ENCODE data around the gene PIWIL4.
A peak's percentile ranks its signal among the peaks of the same experiment; 100 is the strongest.

The PIWIL4 gene

DNA sequence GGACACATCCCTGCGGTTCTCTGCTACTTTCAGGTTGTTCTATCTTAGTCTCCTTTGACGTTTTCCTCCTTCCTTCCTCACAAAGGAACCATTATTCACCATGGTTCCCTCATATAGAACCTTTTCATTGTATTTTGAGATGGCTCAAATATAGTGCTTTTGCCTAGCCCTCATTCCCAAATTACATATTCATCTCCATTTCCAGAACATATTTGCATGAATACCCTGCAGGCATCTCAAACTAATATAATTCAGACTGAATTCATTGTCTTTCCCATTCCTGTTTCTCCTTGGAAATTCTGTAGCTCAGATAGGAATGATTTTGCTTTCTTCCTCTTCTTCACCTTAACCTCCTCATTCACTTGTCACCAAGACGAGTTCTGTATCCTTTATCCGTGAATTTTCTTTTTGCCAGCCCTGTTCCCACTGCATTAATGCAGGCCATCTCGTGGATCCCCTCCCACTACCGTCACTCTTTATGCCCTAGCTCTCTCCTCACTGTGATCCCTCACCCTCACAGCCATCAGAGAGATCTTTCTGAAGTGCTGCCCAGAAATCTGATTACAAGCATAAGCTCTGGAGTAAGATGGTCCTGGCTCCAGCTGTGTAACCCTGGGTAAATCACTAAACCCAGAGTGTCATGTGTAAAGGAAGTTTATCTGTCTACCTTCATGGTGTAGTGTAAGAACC, 23.3 kb downstream of the PIWIL4 start:
- Histone ChIP-seq H3K27ac (ENCODE audit: extremely low read depth, low read depth, low read length) (no peak overlapping the region), H3K4me1 (ENCODE audit: control insufficient read depth, insufficient read depth, low read length) (no peaks in the 10 kb centered on the region), H3K36me3 (ENCODE audit: control insufficient read depth in 2 of 2, insufficient read depth in 1 of 2, low read length in 2 of 2) (no peaks in the 10 kb centered on the region), H3K9me3 (ENCODE audit: control insufficient read depth, insufficient read depth, low read depth, low read length) (no peaks in the 10 kb centered on the region), H3K4me3 (ENCODE audit: low read depth, low read length) (no peak overlapping the region)
- ChIA-PET CTCF (interaction anchor here (1.0 kb wide), 1 partner anchor 70 kb away, joined by 3 read pairs; no protein-coding TSS in a partner anchor), POLR2A (no interaction called here)
- TF ChIP-seq GLI4 (tag by site-specific recombination; IDR thresholded peaks at IDR 0.05) (no peak), ZNF600 (tag by site-specific recombination; IDR thresholded peaks at IDR 0.05) (no peak), ZNF157 (tag by site-specific recombination; IDR thresholded peaks at IDR 0.05) (no peak), KLF7 (tag by site-specific recombination; IDR thresholded peaks at IDR 0.05; ENCODE audit: borderline replicate concordance) (no peak), ZNF37A (tag by site-specific recombination; IDR thresholded peaks at IDR 0.05) (no peak)

DNA sequence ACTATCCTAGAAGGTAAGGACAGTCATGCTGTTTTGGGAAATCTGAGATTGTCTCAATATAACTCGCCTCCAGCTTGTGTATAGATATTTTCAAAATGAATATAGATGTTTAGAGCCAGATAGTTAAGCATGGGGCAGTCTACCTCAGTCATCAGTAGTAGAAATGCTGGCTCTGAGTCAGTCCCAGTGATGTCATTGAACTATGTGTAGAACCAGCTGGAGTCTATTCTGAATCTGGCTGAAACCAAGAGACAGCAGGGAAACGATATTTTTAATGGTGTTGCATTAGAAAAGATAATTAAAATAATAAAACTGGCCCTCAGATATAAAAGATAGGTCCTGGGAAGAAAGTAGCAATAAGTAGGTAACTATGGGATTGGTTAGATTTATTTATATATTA, 25.9 kb downstream of the PIWIL4 start:
- no peaks in the 10 kb centered on the region for H3K36me3 ChIP-seq (ENCODE audit: control insufficient read depth in 2 of 2, insufficient read depth in 1 of 2, low read length in 2 of 2)
- ChIA-PET POLR2A (no interaction called here), CTCF (no interaction called here)
- no peak for TF ChIP-seq KLF10 (tag by site-specific recombination; IDR thresholded peaks at IDR 0.05)
- no peak for TF ChIP-seq ZNF155 (tag by site-specific recombination; IDR thresholded peaks at IDR 0.05)
- TF ChIP-seq, protein P1, sequence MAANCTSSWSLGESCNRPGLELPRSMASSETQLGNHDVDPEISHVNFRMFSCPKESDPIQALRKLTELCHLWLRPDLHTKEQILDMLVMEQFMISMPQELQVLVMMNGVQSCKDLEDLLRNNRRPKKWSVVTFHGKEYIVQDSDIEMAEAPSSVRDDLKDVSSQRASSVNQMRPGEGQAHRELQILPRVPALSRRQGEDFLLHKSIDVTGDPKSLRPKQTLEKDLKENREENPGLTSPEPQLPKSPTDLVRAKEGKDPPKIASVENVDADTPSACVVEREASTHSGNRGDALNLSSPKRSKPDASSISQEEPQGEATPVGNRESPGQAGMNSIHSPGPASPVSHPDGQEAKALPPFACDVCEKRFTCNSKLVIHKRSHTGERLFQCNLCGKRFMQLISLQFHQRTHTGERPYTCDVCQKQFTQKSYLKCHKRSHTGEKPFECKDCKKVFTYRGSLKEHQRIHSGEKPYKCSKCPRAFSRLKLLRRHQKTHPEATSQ (tag by site-specific recombination; IDR thresholded peaks at IDR 0.05), result no peak
- TF ChIP-seq ZBTB48 (tag by site-specific recombination; IDR thresholded peaks at IDR 0.05), result no peak
- TF ChIP-seq, protein P2, sequence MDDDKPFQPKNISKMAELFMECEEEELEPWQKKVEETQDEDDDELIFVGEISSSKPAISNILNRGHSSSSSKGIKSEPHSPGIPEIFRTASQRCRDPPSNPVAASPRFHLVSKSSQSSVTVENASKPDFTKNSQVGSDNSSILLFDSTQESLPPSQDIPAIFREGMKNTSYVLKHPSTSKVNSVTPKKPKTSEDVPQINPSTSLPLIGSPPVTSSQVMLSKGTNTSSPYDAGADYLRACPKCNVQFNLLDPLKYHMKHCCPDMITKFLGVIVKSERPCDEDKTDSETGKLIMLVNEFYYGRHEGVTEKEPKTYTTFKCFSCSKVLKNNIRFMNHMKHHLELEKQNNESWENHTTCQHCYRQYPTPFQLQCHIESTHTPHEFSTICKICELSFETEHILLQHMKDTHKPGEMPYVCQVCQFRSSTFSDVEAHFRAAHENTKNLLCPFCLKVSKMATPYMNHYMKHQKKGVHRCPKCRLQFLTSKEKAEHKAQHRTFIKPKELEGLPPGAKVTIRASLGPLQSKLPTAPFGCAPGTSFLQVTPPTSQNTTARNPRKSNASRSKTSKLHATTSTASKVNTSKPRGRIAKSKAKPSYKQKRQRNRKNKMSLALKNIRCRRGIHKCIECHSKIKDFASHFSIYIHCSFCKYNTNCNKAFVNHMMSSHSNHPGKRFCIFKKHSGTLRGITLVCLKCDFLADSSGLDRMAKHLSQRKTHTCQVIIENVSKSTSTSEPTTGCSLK (tag by site-specific recombination; IDR thresholded peaks at IDR 0.05), result no peak
- no peak for TF ChIP-seq ZNF768 (tag by site-specific recombination; IDR thresholded peaks at IDR 0.05)
- TF ChIP-seq ZNF311 (tag by site-specific recombination; IDR thresholded peaks at IDR 0.05; ENCODE audit: borderline replicate concordance), result no peak
- H3K4me3 ChIP-seq (ENCODE audit: low read depth, low read length), result no peak overlapping the region
- no peak overlapping the region for H3K27ac ChIP-seq (ENCODE audit: extremely low read depth, low read depth, low read length)
- H3K9me3 ChIP-seq (ENCODE audit: control insufficient read depth, insufficient read depth, low read depth, low read length), result no peaks in the 10 kb centered on the region
- H3K4me1 ChIP-seq (ENCODE audit: control insufficient read depth, insufficient read depth, low read length), result no peaks in the 10 kb centered on the region

DNA sequence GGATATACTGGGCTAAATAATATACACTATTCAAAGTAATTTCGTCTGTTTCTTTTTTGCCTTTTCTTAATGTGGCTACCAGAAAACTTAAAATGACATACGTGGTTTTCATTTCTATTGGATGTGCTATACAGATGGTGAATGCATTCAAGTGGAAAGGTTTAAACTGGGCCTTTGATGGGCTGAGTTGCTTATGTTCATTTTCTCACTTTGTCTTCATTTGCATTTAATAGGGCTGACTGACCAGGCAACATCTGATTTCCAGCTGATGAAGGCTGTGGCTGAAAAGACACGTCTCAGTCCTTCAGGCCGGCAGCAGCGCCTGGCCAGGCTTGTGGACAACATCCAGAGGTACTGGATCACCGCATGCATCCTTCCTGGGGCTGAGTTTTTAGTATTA, 27.9 kb downstream of the PIWIL4 start:
- Histone ChIP-seq H3K4me1 (ENCODE audit: control insufficient read depth, insufficient read depth, low read length) (no peaks in the 10 kb centered on the region), H3K27ac (ENCODE audit: extremely low read depth, low read depth, low read length) (no peak overlapping the region), H3K36me3 (ENCODE audit: control insufficient read depth in 2 of 2, insufficient read depth in 1 of 2, low read length in 2 of 2) (no peaks in the 10 kb centered on the region), H3K9me3 (ENCODE audit: control insufficient read depth, insufficient read depth, low read depth, low read length) (no peaks in the 10 kb centered on the region), H3K4me3 (ENCODE audit: low read depth, low read length) (no peak overlapping the region)
- ChIA-PET CTCF (interaction anchor here (0.9 to 1.1 kb wide), 2 partner anchors 75 to 90 kb away, joined by 3 read pairs; no protein-coding TSS in a partner anchor), POLR2A (no interaction called here)
- no peak for TF ChIP-seq ZBTB7A (tag by site-specific recombination; IDR thresholded peaks at IDR 0.05; ENCODE audit: low read depth)
- no peak for TF ChIP-seq ZNF521 (tag by site-specific recombination; IDR thresholded peaks at IDR 0.05)
- TF ChIP-seq ZNF416 (tag by site-specific recombination; IDR thresholded peaks at IDR 0.05), result no peak

DNA sequence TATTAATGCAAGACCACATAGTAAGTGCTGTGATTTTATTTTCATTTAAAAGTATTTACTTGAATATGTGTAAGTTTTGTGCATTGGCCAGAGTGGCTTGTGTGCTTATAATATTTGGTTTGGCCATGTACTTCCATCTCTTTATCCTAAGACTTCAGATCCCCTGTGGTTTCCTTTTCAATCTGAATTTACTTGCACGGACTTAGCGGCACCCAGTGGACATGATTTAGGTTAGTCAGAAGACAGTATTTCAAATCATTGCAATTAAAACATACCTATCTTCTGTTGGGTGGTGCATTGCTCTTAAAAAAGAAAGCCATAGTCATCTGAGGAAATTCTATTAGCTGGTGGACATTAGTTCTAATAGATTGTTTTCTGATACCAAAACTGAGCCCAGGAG, 30.7 kb downstream of the PIWIL4 start:
- Histone ChIP-seq H3K36me3 (ENCODE audit: control insufficient read depth in 2 of 2, insufficient read depth in 1 of 2, low read length in 2 of 2) (no peaks in the 10 kb centered on the region), H3K4me1 (ENCODE audit: control insufficient read depth, insufficient read depth, low read length) (no peaks in the 10 kb centered on the region), H3K9me3 (ENCODE audit: control insufficient read depth, insufficient read depth, low read depth, low read length) (no peaks in the 10 kb centered on the region), H3K4me3 (ENCODE audit: low read depth, low read length) (no peak overlapping the region), H3K27ac (ENCODE audit: extremely low read depth, low read depth, low read length) (no peak overlapping the region)
- POLR2A ChIA-PET, result no interaction called here
- CTCF ChIA-PET, result no interaction called here
- peak; percentile 27; the same call in 1 of the 2 replicates for TF ChIP-seq ZNF654 (tag by site-specific recombination; IDR thresholded peaks at IDR 0.05; ENCODE audit: low read depth)
- TF ChIP-seq, protein P3, sequence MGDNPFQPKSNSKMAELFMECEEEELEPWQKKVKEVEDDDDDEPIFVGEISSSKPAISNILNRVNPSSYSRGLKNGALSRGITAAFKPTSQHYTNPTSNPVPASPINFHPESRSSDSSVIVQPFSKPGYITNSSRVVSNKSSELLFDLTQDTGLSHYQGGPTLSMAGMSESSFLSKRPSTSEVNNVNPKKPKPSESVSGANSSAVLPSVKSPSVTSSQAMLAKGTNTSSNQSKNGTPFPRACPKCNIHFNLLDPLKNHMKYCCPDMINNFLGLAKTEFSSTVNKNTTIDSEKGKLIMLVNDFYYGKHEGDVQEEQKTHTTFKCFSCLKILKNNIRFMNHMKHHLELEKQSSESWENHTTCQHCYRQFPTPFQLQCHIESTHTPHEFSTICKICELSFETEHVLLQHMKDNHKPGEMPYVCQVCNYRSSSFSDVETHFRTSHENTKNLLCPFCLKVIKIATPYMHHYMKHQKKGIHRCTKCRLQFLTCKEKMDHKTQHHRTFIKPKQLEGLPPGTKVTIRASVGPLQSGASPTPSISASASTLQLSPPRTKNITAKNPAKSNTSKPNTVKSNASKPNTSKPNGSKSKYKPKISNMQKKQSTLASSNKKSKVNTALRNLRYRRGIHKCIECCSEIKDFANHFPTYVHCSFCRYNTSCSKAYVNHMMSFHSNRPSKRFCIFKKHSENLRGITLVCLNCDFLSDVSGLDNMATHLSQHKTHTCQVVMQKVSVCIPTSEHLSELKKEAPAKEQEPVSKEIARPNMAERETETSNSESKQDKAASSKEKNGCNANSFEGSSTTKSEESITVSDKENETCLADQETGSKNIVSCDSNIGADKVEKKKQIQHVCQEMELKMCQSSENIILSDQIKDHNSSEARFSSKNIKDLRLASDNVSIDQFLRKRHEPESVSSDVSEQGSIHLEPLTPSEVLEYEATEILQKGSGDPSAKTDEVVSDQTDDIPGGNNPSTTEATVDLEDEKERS (tag by site-specific recombination; IDR thresholded peaks at IDR 0.05), result no peak
- no peak for TF ChIP-seq SP7 (tag by site-specific recombination; IDR thresholded peaks at IDR 0.05)
- TF ChIP-seq ZNF677 (tag by site-specific recombination; IDR thresholded peaks at IDR 0.05), result no peak
